Retinal pigment epithelial cell (primary cell): ENCODE measurements around the gene SUSD6.

ENCODE experiments used
- DNase-seq: peaks from one replicate; pipeline ENCODE4 v3.0.0-alpha.2; 2010; ENCODE audit warnings: low read depth
- H3K4me3 ChIP-seq: 2 replicates; pipeline ENCODE4 v1.5.1; 2011; ENCODE audit warnings: mild to moderate bottlenecking, low read length, control low read depth, moderate library complexity
- CTCF ChIP-seq: conservative IDR thresholded peaks from 2 replicates; pipeline ENCODE4 v1.5.1; 2011; ENCODE audit warnings: low read depth, low read length, control low read depth, inconsistent platforms

Gene SUSD6

GRCh38 chr14:69753860-69754259 lies 142.5 kb downstream of the SUSD6 start:
- no peak for DNase-seq
- no peak overlapping the region for H3K4me3 ChIP-seq
- no peak for TF ChIP-seq CTCF

- TF ChIP-seq CTCF, result no peak
- DNase-seq, result no peak
- H3K4me3 ChIP-seq, result no peak overlapping the region
Measured at GRCh38 chr14:69754487-69754886, 143.1 kb downstream of the SUSD6 start.

GRCh38 chr14:69755296-69755695 lies 143.9 kb downstream of the SUSD6 start:
- H3K4me3 ChIP-seq, result no peak overlapping the region
- DNase-seq, result no peak
- TF ChIP-seq CTCF, result no peak

- TF ChIP-seq CTCF, result no peak
- no peak overlapping the region for H3K4me3 ChIP-seq
- DNase-seq, result peak; percentile 85
Measured at GRCh38 chr14:69755784-69756183, 144.4 kb downstream of the SUSD6 start.

GRCh38 chr14:69756298-69756697 lies 144.9 kb downstream of the SUSD6 start:
- TF ChIP-seq CTCF, result no peak
- DNase-seq, result peak; percentile 90
- no peak overlapping the region for H3K4me3 ChIP-seq

- DNase-seq, result no peak
- H3K4me3 ChIP-seq, result no peak overlapping the region
Measured at GRCh38 chr14:69760810-69761209, 149.4 kb downstream of the SUSD6 start.

More at GRCh38 chr14:69760810-69761209, 149.4 kb downstream of the SUSD6 start:
- TF ChIP-seq CTCF, result no peak
